HG02588 (cell line): Measurements from ENCODE around the gene FKBP5.
"Not testable (repeated sequence)": the region's sequence is repeated elsewhere in the genome, so short reads cannot be mapped to it uniquely, and the experiment has no call there.

Experiments
- ATAC-seq: cut with Tn5 transposase; IDR thresholded peaks from one replicate; pipeline ENCODE4 v1.9.1; 2021; ENCODE audit warnings: mild to moderate bottlenecking, moderate library complexity; ENCODE audit not compliant: unreplicated experiment

FKBP5 gene

GRCh38 chr6:35589904-35590303 is 98.8 kb downstream of the FKBP5 start:
- no peak for ATAC-seq

GRCh38 chr6:35589201-35589739 is 99.4 kb downstream of the FKBP5 start:
- ATAC-seq = no peak

GRCh38 chr6:35587167-35587566 is 101.5 kb downstream of the FKBP5 start:
- no peak for ATAC-seq

GRCh38 chr6:35586542-35586941 is 102.2 kb downstream of the FKBP5 start:
- no peak for ATAC-seq

- ATAC-seq = no peak
These were observed 103.1 kb downstream of the FKBP5 start for GRCh38 chr6:35585658-35586057.

GRCh38 chr6:35583893-35584688 is 104.6 kb downstream of the FKBP5 start:
- ATAC-seq = no peak

- ATAC-seq = no peak
These were observed 106.4 kb downstream of the FKBP5 start for GRCh38 chr6:35582315-35582714.

- no peak for ATAC-seq
These were observed 107.1 kb downstream of the FKBP5 start for GRCh38 chr6:35581633-35582032.

GRCh38 chr6:35580836-35581235 is 107.9 kb downstream of the FKBP5 start:
- no peak for ATAC-seq

GRCh38 chr6:35576682-35577081 is 112.0 kb downstream of the FKBP5 start:
- ATAC-seq = no peak

GRCh38 chr6:35573495-35574110 is 115.1 kb downstream of the FKBP5 start:
- ATAC-seq = no peak

GRCh38 chr6:35570885-35571330 is 117.8 kb downstream of the FKBP5 start:
- not testable (repeated sequence) for ATAC-seq

GRCh38 chr6:35569011-35569461 is 119.7 kb downstream of the FKBP5 start:
- no peak for ATAC-seq

- ATAC-seq = no peak
These were observed 121.9 kb downstream of the FKBP5 start for GRCh38 chr6:35566794-35567193.

GRCh38 chr6:35564733-35565132 is 124.0 kb downstream of the FKBP5 start:
- ATAC-seq = no peak

- no peak for ATAC-seq
These were observed 126.7 kb downstream of the FKBP5 start for GRCh38 chr6:35562060-35562459.

- ATAC-seq = no peak
These were observed 127.6 kb downstream of the FKBP5 start for GRCh38 chr6:35561113-35561512.

GRCh38 chr6:35558571-35558970 is 130.1 kb downstream of the FKBP5 start:
- ATAC-seq = no peak

- no peak for ATAC-seq
These were observed 131.5 kb downstream of the FKBP5 start for GRCh38 chr6:35557239-35557638.

GRCh38 chr6:35554811-35555210 is 133.9 kb downstream of the FKBP5 start:
- ATAC-seq = no peak

- no peak for ATAC-seq
These were observed 135.4 kb downstream of the FKBP5 start for GRCh38 chr6:35553315-35553714.

- ATAC-seq = no peak
These were observed 136.3 kb downstream of the FKBP5 start for GRCh38 chr6:35552285-35552917.
